ENCODE data around the gene USP32.

- TF ChIP-seq, protein P1, sequence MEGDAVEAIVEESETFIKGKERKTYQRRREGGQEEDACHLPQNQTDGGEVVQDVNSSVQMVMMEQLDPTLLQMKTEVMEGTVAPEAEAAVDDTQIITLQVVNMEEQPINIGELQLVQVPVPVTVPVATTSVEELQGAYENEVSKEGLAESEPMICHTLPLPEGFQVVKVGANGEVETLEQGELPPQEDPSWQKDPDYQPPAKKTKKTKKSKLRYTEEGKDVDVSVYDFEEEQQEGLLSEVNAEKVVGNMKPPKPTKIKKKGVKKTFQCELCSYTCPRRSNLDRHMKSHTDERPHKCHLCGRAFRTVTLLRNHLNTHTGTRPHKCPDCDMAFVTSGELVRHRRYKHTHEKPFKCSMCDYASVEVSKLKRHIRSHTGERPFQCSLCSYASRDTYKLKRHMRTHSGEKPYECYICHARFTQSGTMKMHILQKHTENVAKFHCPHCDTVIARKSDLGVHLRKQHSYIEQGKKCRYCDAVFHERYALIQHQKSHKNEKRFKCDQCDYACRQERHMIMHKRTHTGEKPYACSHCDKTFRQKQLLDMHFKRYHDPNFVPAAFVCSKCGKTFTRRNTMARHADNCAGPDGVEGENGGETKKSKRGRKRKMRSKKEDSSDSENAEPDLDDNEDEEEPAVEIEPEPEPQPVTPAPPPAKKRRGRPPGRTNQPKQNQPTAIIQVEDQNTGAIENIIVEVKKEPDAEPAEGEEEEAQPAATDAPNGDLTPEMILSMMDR (IDR thresholded peaks at IDR 0.05): no peak
- TF ChIP-seq POLR2A (IDR thresholded peaks at IDR 0.05): no peak
Observed at GRCh38 chr17:60335289-60335688, 56.6 kb downstream of the USP32 start.

Measured in right lobe of liver (tissue), 4 donors.